HepG2 (cell line): ENCODE results near the gene CENPE. TPM values are rescaled to one million over a fixed set of nuclear protein-coding genes. Genes with fewer than 3 reads are reported as not detected.

ENCODE experiments used
- ARID2 ChIP-seq: sonication (generic); formaldehyde crosslinking; IDR thresholded peaks from 2 replicates; pipeline ENCODE4 v1.8.1; 2022; ENCODE audit warnings: mild to moderate bottlenecking, missing genetic modification reagents, borderline replicate concordance
- CENPBD1 ChIP-seq: sonication (generic); formaldehyde crosslinking; IDR thresholded peaks from 2 replicates; pipeline ENCODE4 v1.8.0; 2022; ENCODE audit warnings: missing genetic modification reagents, low read depth, mild to moderate bottlenecking, borderline replicate concordance
- DDIT3 ChIP-seq: sonication (generic); formaldehyde crosslinking; IDR thresholded peaks from 2 replicates; pipeline ENCODE4 v1.4.0; 2020; ENCODE audit warnings: mild to moderate bottlenecking, missing genetic modification reagents
- DMTF1 ChIP-seq: sonication (generic); formaldehyde crosslinking; IDR thresholded peaks from 2 replicates; pipeline ENCODE4 v1.4.0; 2020; ENCODE audit warnings: mild to moderate bottlenecking, missing genetic modification reagents
- DRAP1 ChIP-seq: IDR thresholded peaks from 2 replicates; pipeline ENCODE4 v1.6.1; 2016; ENCODE audit warnings: missing genetic modification reagents, missing compliant biosample characterization
- STAG1 ChIP-seq: sonication (generic); formaldehyde crosslinking; IDR thresholded peaks from 2 replicates; pipeline ENCODE4 v1.4.0; 2020; ENCODE audit warnings: missing genetic modification reagents
- TBX2 ChIP-seq: sonication (generic); formaldehyde crosslinking; IDR thresholded peaks from 2 replicates; pipeline ENCODE4 v1.5.0; 2020; ENCODE audit warnings: missing genetic modification reagents, mild to moderate bottlenecking, borderline replicate concordance
- THAP9 ChIP-seq: sonication (generic); formaldehyde crosslinking; IDR thresholded peaks from 2 replicates; pipeline ENCODE4; 2020; ENCODE audit warnings: missing genetic modification reagents, mild to moderate bottlenecking, borderline replicate concordance
- TRIM22 ChIP-seq: fragments of 450-650 bp; IDR thresholded peaks from 2 replicates; pipeline ENCODE4 v1.6.1; 2017
- ZBED4 ChIP-seq: sonication (generic); formaldehyde crosslinking; IDR thresholded peaks from 2 replicates; pipeline ENCODE4 v1.4.0; 2020; ENCODE audit warnings: missing genetic modification reagents, borderline replicate concordance
- ZBTB38 ChIP-seq: sonication (generic); formaldehyde crosslinking; IDR thresholded peaks from 2 replicates; pipeline ENCODE4 v1.5.1; 2020; ENCODE audit warnings: mild to moderate bottlenecking, missing genetic modification reagents
- ZFP82 ChIP-seq: sonication (generic); formaldehyde crosslinking; IDR thresholded peaks from 2 replicates; pipeline ENCODE4 v1.5.1; 2020; ENCODE audit warnings: mild to moderate bottlenecking, missing genetic modification reagents, borderline replicate concordance
- ZNF326 ChIP-seq: sonication (generic); formaldehyde crosslinking; IDR thresholded peaks from 2 replicates; pipeline ENCODE4 v1.4.0; 2020; ENCODE audit warnings: missing genetic modification reagents, borderline replicate concordance
- ZNF484 ChIP-seq: sonication (generic); formaldehyde crosslinking; IDR thresholded peaks from 2 replicates; pipeline ENCODE4 v1.5.1; 2020; ENCODE audit warnings: mild to moderate bottlenecking, low read depth, missing genetic modification reagents, borderline replicate concordance
- polyA plus RNA-seq, 8 experiments: library from polyadenylated mRNA; depleted of rRNA in 3 of 8; stranded (reverse) in 7 of 8; unstranded in 1 of 8; fragments of >200 nt; fragmentation: Illumina TruSeq in 4 of 8; extraction: Trizol in 4 of 8; gene quantifications; 2 replicates each; pipeline versions ENCODE4 v1.2.1 to v1.2.3, GENCODE V29; 2011 to 2016; ENCODE audit warnings: low read depth in 4 of 8, missing spikeins in 1 of 8, mixed read lengths in 1 of 8; ENCODE audit not compliant: insufficient read depth in 1 of 8
- total RNA-seq, 5 experiments: library from RNA; depleted of rRNA; stranded (reverse); fragments of >200 nt; fragmentation: Illumina TruSeq; extraction: Trizol; gene quantifications; 2 replicates each; pipeline ENCODE4 v1.2.3, GENCODE V29; 2016; ENCODE audit warnings: low read depth in 1 of 5

The CENPE gene
- total and polyA plus RNA-seq, 2 of the 13 experiments (the other 11 are each of a cell fraction or from before 2014, with no cell fraction given) = 2.1 to 19.8 TPM

- TF ChIP-seq THAP9 (no peak; the same call in 1 of the 2 replicates), ZBED4 (CRISPR knock-in tag) (no peak), ZNF326 (CRISPR knock-in tag) (no peak), TRIM22 (no peak), ZBTB38 (CRISPR knock-in tag) (peak; percentile 75; the same call in 1 of the 2 replicates), CENPBD1 (CRISPR knock-in tag) (no peak), TBX2 (CRISPR knock-in tag) (no peak; the same call in 1 of the 2 replicates), ARID2 (CRISPR knock-in tag) (0 out of 2 replicates have a peak, but pooled peaks have one; percentile 32), ZNF484 (CRISPR knock-in tag) (no peak), DMTF1 (CRISPR knock-in tag) (no peak), DRAP1 (CRISPR knock-in tag) (peak; percentile 69), DDIT3 (CRISPR knock-in tag) (no peak), STAG1 (CRISPR knock-in tag) (no peak), ZFP82 (CRISPR knock-in tag) (no peak)
These were observed at the start of gene CENPE (continued) for GRCh38 chr4:103198111-103198765.
